Islet of Langerhans (tissue), 1 donor: ENCODE results near the gene CXCR5.

ENCODE experiments used
- FAIRE-seq: peaks from one replicate; lab custom pipeline; 2011; peaks lifted over from hg19 to GRCh38; lab: Jason Lieb, UNC

CXCR5 gene

GRCh38 chr11:118928870-118929500 is 45.3 kb downstream of the CXCR5 start:
- FAIRE-seq = no peak

GRCh38 chr11:118929501-118930093 is 45.9 kb downstream of the CXCR5 start:
- no peak for FAIRE-seq

- FAIRE-seq = peak; percentile 79
Measured at GRCh38 chr11:118930094-118930712, 46.5 kb downstream of the CXCR5 start.

- FAIRE-seq = no peak
Measured at GRCh38 chr11:118931571-118931970, 47.9 kb downstream of the CXCR5 start.

- no peak for FAIRE-seq
Measured at GRCh38 chr11:118933486-118933885, 49.8 kb downstream of the CXCR5 start.

- no peak for FAIRE-seq
Measured at GRCh38 chr11:118935376-118935775, 51.7 kb downstream of the CXCR5 start.

GRCh38 chr11:118938491-118939403 is 55.1 kb downstream of the CXCR5 start:
- FAIRE-seq = no peak

GRCh38 chr11:118939404-118939915 is 55.8 kb downstream of the CXCR5 start:
- no peak for FAIRE-seq

GRCh38 chr11:118939953-118940598 is 56.4 kb downstream of the CXCR5 start:
- FAIRE-seq = no peak

- FAIRE-seq = no peak
Measured at GRCh38 chr11:118947091-118947490, 63.4 kb downstream of the CXCR5 start.
